HepG2 (cell line): Measurements from ENCODE around the gene MTHFD1L. TPM values are rescaled to one million over a fixed set of nuclear protein-coding genes. Genes with fewer than 3 reads are reported as not detected.

Experiments
- ATF4 ChIP-seq, 2 experiments: fragments of 450-650 bp in 1 of 2; sonication (generic) in 1 of 2; formaldehyde crosslinking; IDR thresholded peaks; 2 replicates each; pipeline versions ENCODE4 v1.5.0 to v1.8.0; 2020 to 2022; ENCODE audit warnings: mild to moderate bottlenecking in 1 of 2, missing genetic modification reagents in 1 of 2
- ATM ChIP-seq: fragments of 450-650 bp; IDR thresholded peaks from 2 replicates; pipeline ENCODE4 v1.7.1; 2017; ENCODE audit warnings: mild to moderate bottlenecking, borderline replicate concordance
- CAMTA2 ChIP-seq: sonication (generic); formaldehyde crosslinking; IDR thresholded peaks from 2 replicates; pipeline ENCODE4 v1.4.0; 2020; ENCODE audit warnings: mild to moderate bottlenecking, missing genetic modification reagents, borderline replicate concordance
- CREM ChIP-seq, 2 experiments: sonication (generic) in 1 of 2; formaldehyde crosslinking in 1 of 2; IDR thresholded peaks; 2 replicates each; pipeline versions ENCODE4 v1.4.0 to v1.6.1; 2016 to 2020; ENCODE audit warnings: antibody characterized with exemption in 1 of 2, mild to moderate bottlenecking in 1 of 2, missing genetic modification reagents in 1 of 2
- DRAP1 ChIP-seq: IDR thresholded peaks from 2 replicates; pipeline ENCODE4 v1.6.1; 2016; ENCODE audit warnings: missing genetic modification reagents, missing compliant biosample characterization
- HNRNPLL ChIP-seq: fragments of 200-400 bp; formaldehyde crosslinking; IDR thresholded peaks from 2 replicates; pipeline ENCODE4 v1.6.1; 2017; ENCODE audit warnings: mild to moderate bottlenecking, low read depth, low read length; ENCODE audit not compliant: poor library complexity, severe bottlenecking
- LCORL ChIP-seq, 2 experiments: fragments of 450-650 bp in 1 of 2; sonication (generic) in 1 of 2; formaldehyde crosslinking in 1 of 2; IDR thresholded peaks; 2 replicates each; pipeline versions ENCODE4 v1.5.0 to v1.6.1; 2017 to 2020; ENCODE audit warnings: antibody characterized with exemption in 1 of 2, missing genetic modification reagents in 1 of 2
- MAFG ChIP-seq: sonication (generic); formaldehyde crosslinking; IDR thresholded peaks from 2 replicates; pipeline ENCODE4 v1.5.1; 2020; ENCODE audit warnings: mild to moderate bottlenecking, missing genetic modification reagents
- MLLT10 ChIP-seq: sonication (generic); formaldehyde crosslinking; IDR thresholded peaks from 2 replicates; pipeline ENCODE4 v1.4.0; 2020; ENCODE audit warnings: missing genetic modification reagents
- MXD1 ChIP-seq: sonication (generic); formaldehyde crosslinking; IDR thresholded peaks from 2 replicates; pipeline ENCODE4 v1.4.0; 2020; ENCODE audit warnings: mild to moderate bottlenecking, missing genetic modification reagents
- NFIC ChIP-seq: IDR thresholded peaks from 2 replicates; pipeline ENCODE4 v1.6.1; 2012; ENCODE audit warnings: mild to moderate bottlenecking, low read length, inconsistent platforms
- NPAS2 ChIP-seq: sonication (generic); formaldehyde crosslinking; IDR thresholded peaks from 2 replicates; pipeline ENCODE4 v1.8.0; 2022; ENCODE audit warnings: mild to moderate bottlenecking, missing genetic modification reagents, borderline replicate concordance
- NR1H2 ChIP-seq: sonication (generic); formaldehyde crosslinking; IDR thresholded peaks from 2 replicates; pipeline ENCODE4 v1.8.1; 2022; ENCODE audit warnings: low read depth, missing genetic modification reagents, borderline replicate concordance
- PHF21A ChIP-seq: sonication (generic); formaldehyde crosslinking; IDR thresholded peaks from 2 replicates; pipeline ENCODE4 v1.5.0; 2020; ENCODE audit warnings: mild to moderate bottlenecking, missing genetic modification reagents
- RBFOX2 ChIP-seq: fragments of 200-400 bp; formaldehyde crosslinking; IDR thresholded peaks from 2 replicates; pipeline ENCODE4 v1.6.1; 2017; ENCODE audit warnings: low read depth, mild to moderate bottlenecking, low read length
- REPIN1 ChIP-seq: sonication (generic); formaldehyde crosslinking; IDR thresholded peaks from 2 replicates; pipeline ENCODE4 v1.8.0; 2022; ENCODE audit warnings: missing genetic modification reagents, low read depth, mild to moderate bottlenecking, borderline replicate concordance
- SMC3 ChIP-seq: IDR thresholded peaks from 2 replicates; pipeline ENCODE4 v1.6.1; 2011; ENCODE audit warnings: low read length, improper control_type of control experiment
- SMYD3 ChIP-seq: sonication (generic); formaldehyde crosslinking; IDR thresholded peaks from 2 replicates; pipeline ENCODE4 v1.8.1; 2023; ENCODE audit warnings: mild to moderate bottlenecking, missing genetic modification reagents
- SOX6 ChIP-seq, 2 experiments: fragments of 450-650 bp in 1 of 2; sonication (generic) in 1 of 2; formaldehyde crosslinking in 1 of 2; IDR thresholded peaks; 2 replicates each; pipeline versions ENCODE4 v1.4.0 to v1.6.1; 2017 to 2020; ENCODE audit warnings: antibody characterized with exemption in 1 of 2, mild to moderate bottlenecking in 1 of 2, missing genetic modification reagents in 1 of 2
- TOE1 ChIP-seq: sonication (generic); formaldehyde crosslinking; IDR thresholded peaks from 2 replicates; pipeline ENCODE4 v1.4.0; 2020; ENCODE audit warnings: mild to moderate bottlenecking, missing genetic modification reagents
- ZBTB3 ChIP-seq: sonication (generic); formaldehyde crosslinking; IDR thresholded peaks from 2 replicates; pipeline ENCODE4 v1.4.0; 2020; ENCODE audit warnings: low read depth, mild to moderate bottlenecking, moderate library complexity, missing genetic modification reagents, borderline replicate concordance
- ZNF260 ChIP-seq: sonication (generic); formaldehyde crosslinking; IDR thresholded peaks from 2 replicates; pipeline ENCODE4 v1.4.0; 2020; ENCODE audit warnings: missing genetic modification reagents, low read depth, mild to moderate bottlenecking, borderline replicate concordance
- ZNF30 ChIP-seq: sonication (generic); formaldehyde crosslinking; IDR thresholded peaks from 2 replicates; pipeline ENCODE4 v1.5.0; 2020; ENCODE audit warnings: mild to moderate bottlenecking, missing genetic modification reagents
- ZNF335 ChIP-seq: sonication (generic); formaldehyde crosslinking; IDR thresholded peaks from 2 replicates; pipeline ENCODE4 v1.4.0; 2020; ENCODE audit warnings: missing genetic modification reagents
- ZNF382 ChIP-seq: sonication (generic); formaldehyde crosslinking; IDR thresholded peaks from 2 replicates; pipeline ENCODE4 v1.5.0; 2020; ENCODE audit warnings: missing genetic modification reagents, mild to moderate bottlenecking, borderline replicate concordance
- ZSCAN12 ChIP-seq: sonication (generic); formaldehyde crosslinking; IDR thresholded peaks from 2 replicates; pipeline ENCODE4 v1.9.0; 2021; ENCODE audit warnings: mild to moderate bottlenecking, missing genetic modification reagents
- polyA plus RNA-seq, 8 experiments: library from polyadenylated mRNA; depleted of rRNA in 3 of 8; stranded (reverse) in 7 of 8; unstranded in 1 of 8; fragments of >200 nt; fragmentation: Illumina TruSeq in 4 of 8; extraction: Trizol in 4 of 8; gene quantifications; 2 replicates each; pipeline versions ENCODE4 v1.2.1 to v1.2.3, GENCODE V29; 2011 to 2016; ENCODE audit warnings: low read depth in 4 of 8, missing spikeins in 1 of 8, mixed read lengths in 1 of 8; ENCODE audit not compliant: insufficient read depth in 1 of 8
- total RNA-seq, 5 experiments: library from RNA; depleted of rRNA; stranded (reverse); fragments of >200 nt; fragmentation: Illumina TruSeq; extraction: Trizol; gene quantifications; 2 replicates each; pipeline ENCODE4 v1.2.3, GENCODE V29; 2016; ENCODE audit warnings: low read depth in 1 of 5
- TF ChIP-seq, protein P1 (sequence below): sonication (generic); formaldehyde crosslinking; IDR thresholded peaks from 2 replicates; pipeline ENCODE4 v1.9.0; 2022; ENCODE audit warnings: low read depth, missing genetic modification reagents
- TF ChIP-seq, protein P2 (sequence below): sonication (generic); formaldehyde crosslinking; IDR thresholded peaks from 2 replicates; pipeline ENCODE4 v1.4.0; 2020; ENCODE audit warnings: mild to moderate bottlenecking, missing genetic modification reagents

MTHFD1L gene
- total and polyA plus RNA-seq, 2 of the 13 experiments (the other 11 are each of a cell fraction or from before 2014, with no cell fraction given) = 24.0 to 39.6 TPM

DNA sequence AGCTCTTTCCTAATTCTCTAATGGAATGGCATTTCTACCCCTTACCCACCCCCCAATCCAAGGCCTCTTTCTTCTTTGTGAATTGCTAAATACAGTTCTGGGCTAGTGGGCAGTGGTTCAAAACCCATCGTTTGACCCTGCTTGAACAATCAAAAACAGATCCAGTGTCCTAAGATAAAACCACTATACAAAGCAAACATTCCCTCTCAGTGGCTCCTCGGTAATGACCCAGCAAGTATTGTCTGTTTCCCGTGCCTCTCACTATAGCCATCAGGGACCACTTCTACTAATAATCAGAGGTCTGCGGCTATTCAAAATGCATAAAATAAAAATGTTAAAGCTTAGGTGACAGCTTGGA is 230.7 kb downstream of the MTHFD1L start (continued):
- no peak for TF ChIP-seq ZNF382 (CRISPR knock-in tag)
- 0 out of 4 replicates have a peak, but pooled peaks have one; percentile 24 to 43 for TF ChIP-seq ATF4 (CRISPR knock-in tag; IDR thresholded peaks at IDR 0.05)
- TF ChIP-seq ZNF335 (CRISPR knock-in tag) = no peak
- no peak for TF ChIP-seq ATM
- peak; percentile 72; the same call in 1 of the 2 replicates for TF ChIP-seq CREM (IDR thresholded peaks at IDR 0.05)
- TF ChIP-seq CREM (CRISPR knock-in tag; IDR thresholded peaks at IDR 0.05) = no peak
- no peak for TF ChIP-seq DRAP1 (CRISPR knock-in tag)
- peak; percentile 76 for TF ChIP-seq NFIC
- no peak for TF ChIP-seq TOE1 (CRISPR knock-in tag)
- no peak for TF ChIP-seq HNRNPLL
- no peak for TF ChIP-seq ZSCAN12 (CRISPR knock-in tag)
- no peak for TF ChIP-seq REPIN1 (CRISPR knock-in tag)
- peak; percentile 88; the same call in 1 of the 2 replicates for TF ChIP-seq PHF21A (CRISPR knock-in tag)
- TF ChIP-seq, protein P1, sequence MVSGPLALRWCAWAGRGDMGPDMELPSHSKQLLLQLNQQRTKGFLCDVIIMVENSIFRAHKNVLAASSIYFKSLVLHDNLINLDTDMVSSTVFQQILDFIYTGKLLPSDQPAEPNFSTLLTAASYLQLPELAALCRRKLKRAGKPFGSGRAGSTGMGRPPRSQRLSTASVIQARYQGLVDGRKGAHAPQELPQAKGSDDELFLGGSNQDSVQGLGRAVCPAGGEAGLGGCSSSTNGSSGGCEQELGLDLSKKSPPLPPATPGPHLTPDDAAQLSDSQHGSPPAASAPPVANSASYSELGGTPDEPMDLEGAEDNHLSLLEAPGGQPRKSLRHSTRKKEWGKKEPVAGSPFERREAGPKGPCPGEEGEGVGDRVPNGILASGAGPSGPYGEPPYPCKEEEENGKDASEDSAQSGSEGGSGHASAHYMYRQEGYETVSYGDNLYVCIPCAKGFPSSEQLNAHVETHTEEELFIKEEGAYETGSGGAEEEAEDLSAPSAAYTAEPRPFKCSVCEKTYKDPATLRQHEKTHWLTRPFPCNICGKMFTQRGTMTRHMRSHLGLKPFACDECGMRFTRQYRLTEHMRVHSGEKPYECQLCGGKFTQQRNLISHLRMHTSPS (CRISPR knock-in tag) = peak; percentile 4; the same call in 1 of the 2 replicates
- no peak for TF ChIP-seq RBFOX2
- no peak for TF ChIP-seq SMYD3
- no peak for TF ChIP-seq ZBTB3
- TF ChIP-seq NR1H2 = no peak
- peak; percentile 45; the same call in 1 of the 2 replicates for TF ChIP-seq LCORL (IDR thresholded peaks at IDR 0.05)
- peak; percentile 90 for TF ChIP-seq LCORL (CRISPR knock-in tag; IDR thresholded peaks at IDR 0.05)
- TF ChIP-seq, protein P2, sequence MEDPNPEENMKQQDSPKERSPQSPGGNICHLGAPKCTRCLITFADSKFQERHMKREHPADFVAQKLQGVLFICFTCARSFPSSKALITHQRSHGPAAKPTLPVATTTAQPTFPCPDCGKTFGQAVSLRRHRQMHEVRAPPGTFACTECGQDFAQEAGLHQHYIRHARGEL (CRISPR knock-in tag) = no peak
- TF ChIP-seq SMC3 = peak; percentile 10; the same call in 1 of the 2 replicates
- TF ChIP-seq MLLT10 (CRISPR knock-in tag) = no peak
- no peak for TF ChIP-seq NPAS2
- TF ChIP-seq SOX6 (IDR thresholded peaks at IDR 0.05) = no peak
- TF ChIP-seq SOX6 (CRISPR knock-in tag; IDR thresholded peaks at IDR 0.05) = peak; percentile 97
- TF ChIP-seq MXD1 = no peak
- no peak for TF ChIP-seq CAMTA2 (CRISPR knock-in tag)
- no peak for TF ChIP-seq MAFG (CRISPR knock-in tag)
- no peak for TF ChIP-seq ZNF260 (CRISPR knock-in tag)
- no peak for TF ChIP-seq ZNF30
